ENCODE data around the gene TAF3.

TAF3 gene

DNA sequence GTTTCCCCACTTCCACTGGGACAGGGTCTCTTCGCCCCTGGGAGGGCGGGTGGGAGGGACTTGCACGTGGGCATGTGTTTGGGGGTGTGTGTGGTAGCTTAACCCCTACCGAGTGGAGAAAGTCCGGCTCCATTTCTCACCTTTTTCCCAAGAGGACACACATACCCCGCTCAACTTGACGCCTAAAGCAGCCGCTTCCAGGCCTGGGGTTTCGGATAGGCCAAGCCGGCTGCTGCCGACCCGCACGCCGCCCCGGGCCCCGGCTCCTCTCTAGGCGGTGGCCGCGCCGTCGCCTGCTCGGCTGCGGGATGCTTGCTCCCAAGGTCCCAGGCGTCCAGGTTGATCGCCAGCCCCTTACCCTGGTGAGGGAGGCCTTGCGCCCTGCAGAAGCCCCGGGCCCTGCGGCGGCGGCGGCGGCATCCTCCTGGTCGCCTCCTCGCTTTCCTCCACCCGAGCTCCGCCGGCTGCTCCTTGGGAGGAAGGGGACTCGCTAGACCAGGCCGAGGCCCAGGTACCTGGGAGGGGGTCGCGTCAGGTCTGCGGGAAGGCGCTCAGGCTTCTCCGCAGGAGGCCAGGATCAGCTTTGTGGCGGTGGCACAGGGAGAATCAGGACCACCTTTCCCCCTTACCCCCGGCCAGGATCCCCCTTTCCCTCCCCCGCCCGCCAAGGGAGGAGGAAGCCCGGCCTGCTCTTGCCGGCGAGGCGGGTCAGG is 233.0 kb downstream of the TAF3 start:
- DNase-seq (ENCODE audit: low spot score): peak; percentile 50
- TF ChIP-seq, protein P1, sequence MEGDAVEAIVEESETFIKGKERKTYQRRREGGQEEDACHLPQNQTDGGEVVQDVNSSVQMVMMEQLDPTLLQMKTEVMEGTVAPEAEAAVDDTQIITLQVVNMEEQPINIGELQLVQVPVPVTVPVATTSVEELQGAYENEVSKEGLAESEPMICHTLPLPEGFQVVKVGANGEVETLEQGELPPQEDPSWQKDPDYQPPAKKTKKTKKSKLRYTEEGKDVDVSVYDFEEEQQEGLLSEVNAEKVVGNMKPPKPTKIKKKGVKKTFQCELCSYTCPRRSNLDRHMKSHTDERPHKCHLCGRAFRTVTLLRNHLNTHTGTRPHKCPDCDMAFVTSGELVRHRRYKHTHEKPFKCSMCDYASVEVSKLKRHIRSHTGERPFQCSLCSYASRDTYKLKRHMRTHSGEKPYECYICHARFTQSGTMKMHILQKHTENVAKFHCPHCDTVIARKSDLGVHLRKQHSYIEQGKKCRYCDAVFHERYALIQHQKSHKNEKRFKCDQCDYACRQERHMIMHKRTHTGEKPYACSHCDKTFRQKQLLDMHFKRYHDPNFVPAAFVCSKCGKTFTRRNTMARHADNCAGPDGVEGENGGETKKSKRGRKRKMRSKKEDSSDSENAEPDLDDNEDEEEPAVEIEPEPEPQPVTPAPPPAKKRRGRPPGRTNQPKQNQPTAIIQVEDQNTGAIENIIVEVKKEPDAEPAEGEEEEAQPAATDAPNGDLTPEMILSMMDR (IDR thresholded peaks at IDR 0.05; ENCODE audit: extremely low read depth, missing control alignments): no peak

DNA sequence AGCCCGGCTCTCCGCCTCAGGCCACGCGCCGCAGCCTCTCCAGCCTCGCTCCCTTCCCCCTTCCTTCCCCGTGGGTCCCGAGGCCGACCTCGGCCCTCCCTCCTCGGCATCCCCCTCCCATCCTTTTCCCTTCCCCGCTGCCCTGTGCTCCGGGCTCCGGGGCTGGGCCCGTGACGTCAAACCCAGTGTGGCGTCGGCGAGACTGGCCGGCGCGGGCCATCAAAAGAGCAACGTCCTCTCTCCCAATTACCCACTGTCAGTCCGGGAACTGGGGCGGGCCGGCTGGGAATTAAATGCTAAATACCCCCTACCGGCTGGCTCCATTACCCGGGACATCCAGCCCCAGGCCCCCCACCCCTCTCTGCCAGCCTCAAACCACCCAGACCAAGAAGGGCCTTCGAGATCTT is 233.5 kb downstream of the TAF3 start:
- TF ChIP-seq, protein P1 (IDR thresholded peaks at IDR 0.05; ENCODE audit: extremely low read depth, missing control alignments): no peak
- DNase-seq (ENCODE audit: low spot score): peak; percentile 13

DNA sequence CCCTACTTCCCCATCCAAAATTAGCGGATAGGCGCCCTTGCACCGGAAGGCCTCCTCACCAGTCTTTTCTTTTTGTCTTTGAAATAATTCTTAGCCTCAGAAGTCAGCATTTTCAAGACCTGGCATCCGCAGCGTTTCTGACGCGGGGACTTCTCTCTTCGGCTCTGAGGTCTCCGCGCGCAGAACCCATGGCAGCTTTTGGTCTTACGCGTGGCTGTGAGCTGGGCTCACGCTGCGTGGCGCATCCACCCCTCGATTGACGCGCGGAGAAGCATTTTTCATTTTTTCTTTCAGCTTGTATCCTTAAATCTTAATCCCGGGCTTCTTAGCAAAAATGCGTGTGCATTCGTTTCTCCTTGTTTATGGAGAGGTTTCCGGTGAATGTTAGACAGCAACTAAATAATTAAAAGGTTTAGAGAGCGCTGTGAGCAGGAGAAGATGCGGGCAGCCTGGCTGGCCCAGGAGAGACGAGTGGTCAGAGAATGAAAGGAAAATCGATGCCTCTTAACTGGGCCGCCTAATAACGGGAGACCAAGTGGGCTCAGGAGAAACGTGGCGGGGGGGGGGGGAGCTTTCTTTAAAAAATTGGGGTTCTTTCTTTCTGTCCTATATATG is 234.1 kb downstream of the TAF3 start:
- DNase-seq (ENCODE audit: low spot score): peak; percentile 19
- TF ChIP-seq, protein P1 (IDR thresholded peaks at IDR 0.05; ENCODE audit: extremely low read depth, missing control alignments): no peak

DNA sequence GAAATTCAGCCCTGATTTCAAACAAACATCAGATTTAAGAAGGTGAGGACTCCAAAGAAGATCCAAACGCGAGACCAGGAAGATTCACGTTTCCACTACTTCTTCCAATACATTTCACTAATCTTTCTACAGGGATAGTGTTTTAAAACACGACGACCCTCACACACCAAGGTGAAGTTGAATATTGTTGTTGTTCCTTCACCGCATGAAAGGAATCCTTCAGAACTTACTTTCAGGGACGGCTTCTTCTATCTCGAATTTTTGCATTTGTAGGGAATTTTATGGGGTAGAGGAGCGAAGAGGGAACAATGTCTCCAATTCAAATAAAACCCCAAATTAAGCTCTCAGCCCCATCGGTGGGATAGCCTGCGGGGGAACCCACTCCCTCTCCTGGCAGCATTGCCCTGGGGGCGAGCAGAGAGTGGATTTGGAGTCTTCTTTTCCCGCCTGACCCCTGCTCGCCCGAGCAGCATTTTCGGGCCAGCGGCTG is 234.7 kb downstream of the TAF3 start:
- TF ChIP-seq, protein P1 (IDR thresholded peaks at IDR 0.05; ENCODE audit: extremely low read depth, missing control alignments): no peak

DNA sequence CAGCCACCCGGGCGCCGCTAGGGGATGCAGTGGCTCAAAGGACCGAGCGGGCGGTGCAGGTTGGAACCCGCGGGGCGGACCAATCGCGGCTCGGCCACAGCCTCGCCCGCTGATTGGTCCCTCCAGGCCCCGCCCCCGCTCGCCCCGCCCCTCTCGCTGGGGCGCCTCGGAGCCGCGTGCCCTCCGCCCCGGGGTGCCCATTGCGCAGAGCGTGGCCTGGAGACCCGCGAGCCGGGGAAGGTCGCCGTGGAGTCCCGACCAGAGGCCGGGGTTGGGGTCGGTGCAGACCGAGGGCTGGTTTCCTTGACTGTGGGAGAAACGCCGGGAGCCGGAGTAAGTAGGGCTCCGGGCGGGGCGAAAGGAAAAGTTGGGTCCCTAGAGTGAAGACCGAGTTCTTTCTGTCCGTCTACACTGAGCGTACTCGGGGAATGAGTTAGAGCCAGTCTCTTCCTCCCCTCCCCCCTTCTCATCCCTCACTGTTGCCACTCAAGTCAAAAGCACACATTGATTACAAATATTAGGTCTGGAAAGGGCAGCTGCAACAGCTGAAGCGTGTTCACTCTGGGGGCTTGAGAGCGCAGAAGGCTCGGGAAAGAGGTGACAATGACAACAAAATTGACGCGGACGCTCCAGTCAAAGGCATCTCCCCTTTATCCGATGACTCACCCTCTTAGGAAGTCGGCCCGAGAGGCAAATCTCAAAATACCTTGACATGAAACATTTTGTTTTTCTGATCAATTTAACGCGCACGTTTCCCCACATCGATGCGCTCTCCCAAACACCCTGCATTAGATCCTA is 235.3 kb downstream of the TAF3 start:
- TF ChIP-seq, protein P1 (IDR thresholded peaks at IDR 0.05; ENCODE audit: extremely low read depth, missing control alignments): peak; percentile 99

More for the DNA sequence above, 234.7 kb downstream of the TAF3 start:
- peak; percentile 8 for DNase-seq (ENCODE audit: low spot score)

DNA sequence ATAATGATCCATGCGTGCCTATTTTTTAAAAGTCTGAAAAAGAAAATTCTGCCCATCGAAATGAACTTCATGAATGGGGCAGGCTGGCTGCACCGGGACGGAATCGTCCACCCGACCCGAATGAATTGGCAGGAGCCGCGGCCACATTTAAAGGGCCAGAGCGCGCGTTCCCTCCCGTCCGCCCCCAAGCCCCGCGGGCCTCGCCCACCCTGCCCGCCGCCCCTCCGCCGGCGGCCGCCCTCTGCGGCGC is 235.9 kb downstream of the TAF3 start:
- TF ChIP-seq, protein P1 (IDR thresholded peaks at IDR 0.05; ENCODE audit: extremely low read depth, missing control alignments): no peak
- no peak for DNase-seq (ENCODE audit: low spot score)

More for the DNA sequence above, 235.3 kb downstream of the TAF3 start:
- DNase-seq (ENCODE audit: low spot score): peak; percentile 99
